Measurements from ENCODE around the gene ITGB4. TPM values are rescaled to one million over a fixed set of nuclear protein-coding genes. Genes with fewer than 3 reads are reported as not detected.

Gene ITGB4
- total and polyA plus RNA-seq, 9 of the 15 experiments (the other 6 are each of a cell fraction or from before 2014, with no cell fraction given): 0.05 to 2.8 (median 0.76) TPM; not detected in 3

DNA sequence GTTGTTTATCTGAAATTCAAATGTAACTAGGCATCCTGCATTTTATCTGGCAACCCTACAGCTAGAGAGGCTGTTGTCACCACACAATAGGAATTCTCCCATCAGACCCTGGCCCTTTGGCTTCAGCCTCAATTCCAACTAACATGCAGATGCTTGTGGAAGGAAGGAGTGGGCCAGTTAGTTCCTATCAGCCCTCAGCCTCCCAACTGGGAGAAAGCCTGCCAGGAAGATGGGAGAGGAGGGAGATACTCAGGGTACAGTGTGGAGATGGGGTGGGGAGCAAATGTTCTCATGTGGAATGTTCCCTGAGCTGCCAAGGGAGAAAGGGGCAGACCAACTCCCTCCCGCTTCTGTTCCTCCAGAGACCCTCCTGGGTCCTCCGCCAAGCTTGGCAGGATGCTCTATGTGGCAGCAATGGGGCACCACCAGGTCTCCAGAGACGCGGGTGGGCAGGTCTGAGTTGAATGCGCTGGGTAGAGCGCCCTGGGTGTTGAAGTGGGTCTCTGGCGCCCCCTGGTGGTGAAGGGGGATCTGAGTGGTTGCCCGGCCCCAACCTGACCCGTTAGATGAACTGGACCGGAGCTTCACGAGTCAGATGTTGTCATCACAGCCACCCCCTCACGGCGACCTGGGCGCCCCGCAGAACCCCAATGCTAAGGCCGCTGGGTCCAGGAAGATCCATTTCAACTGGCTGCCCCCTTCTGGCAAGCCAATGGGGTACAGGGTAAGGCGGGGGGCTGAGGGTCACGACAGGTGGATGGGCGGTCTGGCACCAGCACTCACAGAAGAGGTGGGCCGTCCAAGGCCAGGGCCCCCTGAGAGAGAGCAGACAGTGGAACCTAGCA lies 28.5 kb downstream of the ITGB4 start (continued):
- TF ChIP-seq, protein P1, sequence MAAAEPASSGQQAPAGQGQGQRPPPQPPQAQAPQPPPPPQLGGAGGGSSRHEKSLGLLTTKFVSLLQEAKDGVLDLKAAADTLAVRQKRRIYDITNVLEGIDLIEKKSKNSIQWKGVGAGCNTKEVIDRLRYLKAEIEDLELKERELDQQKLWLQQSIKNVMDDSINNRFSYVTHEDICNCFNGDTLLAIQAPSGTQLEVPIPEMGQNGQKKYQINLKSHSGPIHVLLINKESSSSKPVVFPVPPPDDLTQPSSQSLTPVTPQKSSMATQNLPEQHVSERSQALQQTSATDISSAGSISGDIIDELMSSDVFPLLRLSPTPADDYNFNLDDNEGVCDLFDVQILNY (CRISPR knock-in tag; IDR thresholded peaks at IDR 0.05): no peak
- TF ChIP-seq NR2C1 (IDR thresholded peaks at IDR 0.05) (no peak), NR2C1 (tag; IDR thresholded peaks at IDR 0.05) (no peak), JUND (IDR thresholded peaks at IDR 0.05; ENCODE audit: borderline replicate concordance, low read depth, low read length) (peak; percentile 20; the same call in 1 of the 2 replicates), JUND (tag; IDR thresholded peaks at IDR 0.05; ENCODE audit: borderline replicate concordance, low read depth, low read length) (no peak), SMAD4 (CRISPR knock-in tag; conservative IDR thresholded peaks at IDR 0.05) (no peak), ZC3H4 (CRISPR knock-in tag; IDR thresholded peaks at IDR 0.05; ENCODE audit: borderline replicate concordance) (no peak), KDM1A (IDR thresholded peaks at IDR 0.05) (no peak), MXI1 (IDR thresholded peaks at IDR 0.05; ENCODE audit: low read depth, low read length) (no peak), HNRNPLL (IDR thresholded peaks at IDR 0.05; ENCODE audit: low read depth, low read length, poor library complexity, severe bottlenecking) (no peak), SMAD2 (IDR thresholded peaks at IDR 0.05; ENCODE audit: low read depth, low read length) (no peak), RFX7 (CRISPR knock-in tag; IDR thresholded peaks at IDR 0.05) (no peak), ZBTB1 (CRISPR knock-in tag; IDR thresholded peaks at IDR 0.05; ENCODE audit: borderline replicate concordance, low read depth) (no peak), THRAP3 (IDR thresholded peaks at IDR 0.05; ENCODE audit: borderline replicate concordance) (no peak), HNRNPH1 (optimal IDR thresholded peaks at IDR 0.05; ENCODE audit: low read depth, low read length) (no peak)
- TF ChIP-seq, protein P2, sequence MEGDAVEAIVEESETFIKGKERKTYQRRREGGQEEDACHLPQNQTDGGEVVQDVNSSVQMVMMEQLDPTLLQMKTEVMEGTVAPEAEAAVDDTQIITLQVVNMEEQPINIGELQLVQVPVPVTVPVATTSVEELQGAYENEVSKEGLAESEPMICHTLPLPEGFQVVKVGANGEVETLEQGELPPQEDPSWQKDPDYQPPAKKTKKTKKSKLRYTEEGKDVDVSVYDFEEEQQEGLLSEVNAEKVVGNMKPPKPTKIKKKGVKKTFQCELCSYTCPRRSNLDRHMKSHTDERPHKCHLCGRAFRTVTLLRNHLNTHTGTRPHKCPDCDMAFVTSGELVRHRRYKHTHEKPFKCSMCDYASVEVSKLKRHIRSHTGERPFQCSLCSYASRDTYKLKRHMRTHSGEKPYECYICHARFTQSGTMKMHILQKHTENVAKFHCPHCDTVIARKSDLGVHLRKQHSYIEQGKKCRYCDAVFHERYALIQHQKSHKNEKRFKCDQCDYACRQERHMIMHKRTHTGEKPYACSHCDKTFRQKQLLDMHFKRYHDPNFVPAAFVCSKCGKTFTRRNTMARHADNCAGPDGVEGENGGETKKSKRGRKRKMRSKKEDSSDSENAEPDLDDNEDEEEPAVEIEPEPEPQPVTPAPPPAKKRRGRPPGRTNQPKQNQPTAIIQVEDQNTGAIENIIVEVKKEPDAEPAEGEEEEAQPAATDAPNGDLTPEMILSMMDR (IDR thresholded peaks at IDR 0.05 in 2 of 3, conservative IDR thresholded peaks at IDR 0.05 in 1 of 3; ENCODE audit: insufficient read depth in 2 of 3, low read depth in 1 of 3, low read length in 3 of 3): peak; percentile 92 to 94 (median 94)
- TF ChIP-seq, protein P3, sequence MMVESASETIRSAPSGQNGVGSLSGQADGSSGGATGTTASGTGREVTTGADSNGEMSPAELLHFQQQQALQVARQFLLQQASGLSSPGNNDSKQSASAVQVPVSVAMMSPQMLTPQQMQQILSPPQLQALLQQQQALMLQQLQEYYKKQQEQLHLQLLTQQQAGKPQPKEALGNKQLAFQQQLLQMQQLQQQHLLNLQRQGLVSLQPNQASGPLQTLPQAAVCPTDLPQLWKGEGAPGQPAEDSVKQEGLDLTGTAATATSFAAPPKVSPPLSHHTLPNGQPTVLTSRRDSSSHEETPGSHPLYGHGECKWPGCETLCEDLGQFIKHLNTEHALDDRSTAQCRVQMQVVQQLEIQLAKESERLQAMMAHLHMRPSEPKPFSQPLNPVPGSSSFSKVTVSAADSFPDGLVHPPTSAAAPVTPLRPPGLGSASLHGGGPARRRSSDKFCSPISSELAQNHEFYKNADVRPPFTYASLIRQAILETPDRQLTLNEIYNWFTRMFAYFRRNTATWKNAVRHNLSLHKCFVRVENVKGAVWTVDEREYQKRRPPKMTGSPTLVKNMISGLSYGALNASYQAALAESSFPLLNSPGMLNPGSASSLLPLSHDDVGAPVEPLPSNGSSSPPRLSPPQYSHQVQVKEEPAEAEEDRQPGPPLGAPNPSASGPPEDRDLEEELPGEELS (CRISPR knock-in tag; IDR thresholded peaks at IDR 0.05; ENCODE audit: borderline replicate concordance): 0 out of 2 replicates have a peak, but pooled peaks have one; percentile 57
- TF ChIP-seq, protein P4, sequence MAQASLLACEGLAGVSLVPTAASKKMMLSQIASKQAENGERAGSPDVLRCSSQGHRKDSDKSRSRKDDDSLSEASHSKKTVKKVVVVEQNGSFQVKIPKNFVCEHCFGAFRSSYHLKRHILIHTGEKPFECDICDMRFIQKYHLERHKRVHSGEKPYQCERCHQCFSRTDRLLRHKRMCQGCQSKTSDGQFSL (CRISPR knock-in tag; IDR thresholded peaks at IDR 0.05): 0 out of 2 replicates have a peak, but pooled peaks have one; percentile 39
- TF ChIP-seq, protein P4 (tag; IDR thresholded peaks at IDR 0.05): no peak

All from K562 (cell line).